Stimulated activated CD4-positive, alpha-beta T cell treated with anti-CD3 and anti-CD28 coated beads, Interleukin-4, amount 100 ng/mL, for 1 hour (primary cell): Measurements from ENCODE around the gene SLC27A1.
A peak's percentile ranks its signal among the peaks of the same experiment; 100 is the strongest.

Experiments used
- DNase-seq: peaks from one replicate; pipeline ENCODE4 v3.0.0-alpha.2; 2020

The SLC27A1 gene

GRCh38 chr19:17470068-17470841 lies at the start of gene SLC27A1:
SLC27A1 (plus strand) TSS chr19:17470524; CDS start chr19:17470541, 17 bp downstream.
- DNase-seq, result peak; percentile 86

DNA sequence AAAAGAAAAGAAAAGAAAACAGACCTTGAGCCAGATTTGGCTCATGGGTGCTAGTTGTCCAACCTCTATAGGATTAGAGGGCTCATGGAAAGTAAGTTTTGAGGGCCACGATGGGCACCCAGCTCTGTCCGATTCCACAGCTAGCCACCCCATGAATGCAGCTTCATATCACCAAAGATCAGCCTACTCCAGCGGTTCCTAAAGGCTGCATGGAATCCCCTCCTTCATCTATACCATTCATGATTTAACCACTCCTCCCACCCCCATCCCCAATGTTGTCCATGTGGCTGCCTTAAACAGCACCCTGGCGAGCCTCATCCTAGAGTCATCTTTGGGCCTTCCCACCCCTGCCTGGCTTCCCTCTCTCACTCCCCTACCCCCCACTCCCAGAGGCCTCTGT lies 48.4 kb upstream of the SLC27A1 start:
- no peak for DNase-seq

- DNase-seq, result no peak
Measured at GRCh38 chr19:17423429-17424208, 46.7 kb upstream of the SLC27A1 start.

DNA sequence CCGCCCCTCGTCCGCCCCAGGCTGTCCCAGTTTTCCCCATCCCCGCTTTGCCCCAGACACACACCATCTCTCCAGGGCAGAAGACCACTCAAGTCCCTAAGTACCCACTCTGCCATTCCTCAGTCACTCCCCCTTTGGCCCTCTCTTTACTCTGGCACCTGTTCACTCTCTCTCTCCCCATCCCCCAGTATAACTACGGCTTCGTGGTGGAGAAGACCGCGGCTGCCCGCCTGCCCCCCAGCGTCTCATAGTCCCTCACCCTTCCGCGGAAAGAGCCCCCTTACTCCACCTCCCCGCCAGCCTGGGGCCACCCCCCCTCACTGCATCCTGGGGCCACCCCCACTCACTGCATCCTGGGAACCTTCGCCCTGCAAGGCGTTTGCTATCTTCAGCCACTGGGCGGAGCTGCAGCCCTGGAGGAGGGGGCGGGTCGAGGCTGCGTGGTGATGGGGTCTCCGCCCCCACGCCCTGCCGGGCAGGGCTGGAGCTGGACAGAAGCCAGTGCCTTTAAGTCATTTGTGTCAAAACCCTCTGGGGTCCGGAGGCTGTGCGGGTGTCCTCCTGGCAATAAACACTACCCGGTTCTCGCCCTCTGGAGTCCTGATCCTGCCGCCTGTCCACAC lies 45.5 kb upstream of the SLC27A1 start:
- DNase-seq, result no peak

- no peak for DNase-seq
Measured at GRCh38 chr19:17429641-17430113, 40.6 kb upstream of the SLC27A1 start.

DNA sequence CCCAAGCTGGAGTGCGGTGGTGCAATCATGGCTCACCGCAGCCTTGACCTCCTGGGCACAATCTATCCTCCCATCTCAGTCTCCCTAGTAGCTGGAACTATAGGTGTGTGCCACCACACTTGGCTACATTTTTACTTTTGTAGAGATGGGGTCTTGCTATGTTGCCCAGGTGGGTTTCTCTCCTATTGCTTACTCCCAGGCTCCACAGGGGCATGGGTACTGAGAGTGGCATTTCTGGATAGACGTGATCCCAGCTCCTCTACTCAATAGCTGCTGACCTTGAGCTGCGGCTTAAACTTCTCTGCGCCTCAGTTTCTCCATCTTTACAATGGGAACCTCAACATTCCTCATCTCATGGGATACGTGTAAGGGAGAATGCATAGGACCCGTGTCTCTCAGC lies 38.9 kb upstream of the SLC27A1 start:
- no peak for DNase-seq

GRCh38 chr19:17435218-17435617 lies 35.1 kb upstream of the SLC27A1 start:
- DNase-seq, result no peak

- DNase-seq, result no peak
Measured at GRCh38 chr19:17436094-17436873, 34.0 kb upstream of the SLC27A1 start.

DNA sequence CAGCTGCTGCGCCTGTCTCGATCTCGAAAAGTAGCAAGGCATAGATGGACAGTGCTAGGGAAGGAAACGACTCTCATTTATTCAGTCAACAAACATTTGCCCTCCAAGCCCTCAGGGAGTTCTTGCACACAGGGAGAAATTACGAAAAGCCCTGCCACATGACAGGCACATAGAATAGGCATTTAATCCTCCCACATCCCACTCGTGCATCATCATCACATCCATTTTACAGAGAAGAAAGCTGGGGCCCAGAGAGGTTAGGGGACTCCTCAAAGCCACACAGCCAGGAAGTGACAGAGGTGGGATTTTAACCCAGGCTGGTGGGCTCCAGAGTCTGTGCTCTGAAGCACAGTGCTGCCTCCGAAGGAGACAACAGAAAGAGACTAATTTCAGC lies 33.5 kb upstream of the SLC27A1 start:
- no peak for DNase-seq

- DNase-seq, result no peak
Measured at GRCh38 chr19:17441241-17442021, 28.9 kb upstream of the SLC27A1 start.

DNA sequence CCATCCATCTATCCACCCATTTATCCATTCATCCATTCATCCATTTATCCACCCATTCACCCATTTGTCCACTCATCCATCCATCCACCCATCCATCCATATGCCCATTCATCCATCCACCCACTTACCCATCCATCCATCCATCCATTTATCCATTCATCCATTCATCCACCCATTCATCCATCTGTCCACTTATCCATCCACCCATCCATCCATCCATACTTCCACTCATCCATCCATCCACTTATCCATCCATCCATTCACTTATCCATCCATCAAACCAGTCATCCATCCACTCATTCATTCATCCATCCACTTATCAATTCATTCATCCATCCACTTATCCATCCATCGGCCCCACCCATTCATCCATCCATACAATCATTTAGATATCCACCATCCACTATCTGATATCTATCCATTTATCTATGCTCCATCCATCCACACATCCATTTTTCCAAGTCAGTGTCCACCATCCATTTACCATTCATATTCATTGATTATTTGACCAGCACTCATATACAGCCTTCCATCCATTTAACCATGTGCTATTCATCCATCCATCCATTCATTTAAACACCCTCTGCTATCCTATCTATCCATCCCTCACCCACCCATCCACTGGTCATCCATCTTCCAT lies 24.7 kb upstream of the SLC27A1 start:
- no peak for DNase-seq

DNA sequence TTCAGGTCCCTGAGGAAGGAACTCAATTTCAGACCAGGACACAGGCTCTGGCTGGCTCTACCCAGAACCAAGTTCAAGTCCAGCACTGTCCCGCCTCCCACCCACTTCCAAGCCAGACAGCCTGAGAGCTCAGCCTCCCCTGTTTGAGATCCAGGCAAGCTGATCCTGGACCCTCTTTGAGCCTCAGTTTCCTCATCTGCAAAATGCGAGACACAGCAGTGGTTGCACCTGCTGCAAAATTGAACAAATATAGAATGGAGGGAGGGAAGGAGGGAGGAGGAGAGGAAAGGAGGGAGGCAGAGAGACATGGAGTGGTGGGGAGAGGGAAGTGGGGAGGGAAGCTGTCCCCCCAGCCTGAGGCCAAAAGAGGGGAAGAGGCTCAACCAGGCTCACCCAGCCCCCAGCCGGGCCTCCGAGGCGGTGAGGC lies 22.6 kb upstream of the SLC27A1 start:
- no peak for DNase-seq

DNA sequence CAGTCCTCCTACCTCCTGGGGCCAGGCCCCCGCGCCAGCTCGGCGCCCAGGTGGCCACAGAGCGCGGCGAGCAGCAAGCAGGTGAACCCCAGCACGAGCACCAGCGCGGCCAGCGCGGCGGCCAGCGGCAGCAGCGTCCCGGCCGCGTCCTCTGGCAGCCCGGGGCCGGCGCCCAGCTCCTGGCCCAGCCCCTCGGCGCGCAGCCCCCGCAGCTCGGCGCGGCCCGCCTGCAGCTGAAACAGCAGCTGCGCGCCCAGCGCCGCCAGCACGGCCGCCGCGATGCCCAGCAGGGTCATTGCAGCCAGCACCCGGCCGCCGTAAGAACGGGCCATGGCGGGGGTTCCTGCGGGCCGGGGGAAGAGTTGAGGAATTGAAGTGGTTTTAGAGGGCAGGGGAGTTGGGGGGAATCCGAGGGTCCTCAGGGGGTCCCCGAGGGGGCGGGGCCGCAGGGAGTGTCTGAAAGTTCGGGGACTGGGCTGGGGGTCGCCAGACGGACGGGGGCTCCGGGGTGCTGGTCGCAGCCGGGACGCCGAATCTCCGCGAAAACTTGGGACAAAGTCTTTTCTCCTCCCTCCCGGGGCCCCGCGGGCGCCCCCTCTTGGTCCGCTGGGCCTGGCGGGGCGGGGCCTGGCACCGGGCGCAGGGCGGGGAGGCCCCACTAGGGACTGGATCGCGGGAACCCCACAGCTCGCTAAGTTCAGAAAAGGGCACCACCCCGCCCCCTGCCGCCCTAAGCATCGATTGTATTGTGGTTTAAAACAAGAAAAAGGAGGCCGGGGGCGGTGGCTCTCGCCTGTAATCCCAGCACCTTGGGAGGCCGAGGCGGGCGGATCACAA lies 22.0 kb upstream of the SLC27A1 start, which contains the start of gene TMEM221:
Gene TMEM221, minus strand, starts transcription at position 538 of the 837 bp plus-strand sequence. Its CDS starts 206 bp downstream, at position 332.
- peak; percentile 57 for DNase-seq

GRCh38 chr19:17450264-17451075 lies 19.9 kb upstream of the SLC27A1 start:
- DNase-seq, result peak; percentile 45

DNA sequence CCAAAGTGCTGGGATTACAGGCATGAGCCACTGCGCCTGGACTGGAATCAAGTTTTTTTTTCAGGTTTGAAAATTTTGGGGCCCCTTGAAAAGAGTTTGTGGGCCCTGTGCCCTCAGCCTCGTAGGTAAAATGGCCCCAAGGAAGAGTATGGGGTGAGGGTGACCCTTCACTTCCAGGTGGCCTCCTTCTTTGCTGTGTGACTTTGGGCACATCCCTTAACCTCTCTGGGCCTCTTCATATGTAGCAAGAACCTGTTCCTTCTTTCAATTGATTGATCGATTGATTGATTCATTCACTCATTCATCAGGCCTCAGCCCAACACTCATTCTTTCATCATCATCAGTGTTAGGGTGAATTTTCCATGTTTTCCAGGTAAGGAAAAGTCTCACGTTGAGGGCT lies 18.5 kb upstream of the SLC27A1 start:
- DNase-seq, result no peak

DNA sequence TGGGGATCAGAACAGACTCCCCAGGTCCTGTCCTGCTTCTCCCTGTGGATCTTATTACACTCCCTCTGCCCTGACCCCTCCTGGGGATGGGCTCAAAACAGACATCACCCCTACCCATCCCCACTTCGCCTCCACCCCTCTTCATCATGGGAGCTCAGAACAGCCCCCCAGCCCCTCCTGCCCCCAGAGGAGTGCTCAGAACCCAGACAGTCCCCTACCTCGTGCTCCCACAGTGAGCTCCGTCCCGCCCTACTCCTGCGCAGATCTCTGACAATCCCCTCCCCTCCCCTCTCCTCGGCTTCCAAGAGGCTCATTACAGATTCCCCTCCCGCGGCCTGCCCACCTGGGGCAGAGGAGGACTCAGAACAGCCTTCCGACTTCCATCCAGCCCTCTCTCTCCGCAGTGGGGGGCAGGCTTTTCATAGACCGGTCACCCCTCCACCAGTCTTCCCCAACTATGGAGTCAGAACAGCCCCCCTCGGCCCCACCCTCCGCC lies 15.7 kb upstream of the SLC27A1 start:
- no peak for DNase-seq

- no peak for DNase-seq
Measured at GRCh38 chr19:17455308-17456123, 14.8 kb upstream of the SLC27A1 start.

DNA sequence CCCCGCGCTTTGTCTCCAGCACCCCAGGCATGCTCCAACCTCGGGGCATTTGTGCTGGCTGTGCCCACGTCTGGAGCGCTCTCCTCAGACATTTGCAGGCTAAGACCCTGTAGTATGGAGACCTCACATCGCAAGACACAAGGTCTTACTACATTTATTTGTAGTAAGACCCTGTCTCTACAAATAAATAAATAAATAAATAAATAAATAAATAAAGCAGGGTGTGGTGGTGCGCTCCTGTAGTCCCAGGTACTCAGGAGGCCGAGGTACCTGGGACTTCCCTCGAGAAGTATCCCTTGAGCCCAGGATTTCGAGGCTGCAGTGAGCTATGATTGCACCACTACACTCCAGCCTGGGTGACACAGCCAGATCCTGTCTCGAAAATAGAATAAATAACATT lies 14.2 kb upstream of the SLC27A1 start:
- no peak for DNase-seq
